Right forelimb (tissue), 1 donor: ENCODE results near the gene LHFPL2.

ENCODE experiments used
- DNase-seq: peaks from one replicate; pipeline ENCODE4 v3.0.0-alpha.2; 2018

The LHFPL2 gene

GRCh38 chr5:78540335-78541085 is 108.1 kb downstream of the LHFPL2 start:
- no peak for DNase-seq

DNA sequence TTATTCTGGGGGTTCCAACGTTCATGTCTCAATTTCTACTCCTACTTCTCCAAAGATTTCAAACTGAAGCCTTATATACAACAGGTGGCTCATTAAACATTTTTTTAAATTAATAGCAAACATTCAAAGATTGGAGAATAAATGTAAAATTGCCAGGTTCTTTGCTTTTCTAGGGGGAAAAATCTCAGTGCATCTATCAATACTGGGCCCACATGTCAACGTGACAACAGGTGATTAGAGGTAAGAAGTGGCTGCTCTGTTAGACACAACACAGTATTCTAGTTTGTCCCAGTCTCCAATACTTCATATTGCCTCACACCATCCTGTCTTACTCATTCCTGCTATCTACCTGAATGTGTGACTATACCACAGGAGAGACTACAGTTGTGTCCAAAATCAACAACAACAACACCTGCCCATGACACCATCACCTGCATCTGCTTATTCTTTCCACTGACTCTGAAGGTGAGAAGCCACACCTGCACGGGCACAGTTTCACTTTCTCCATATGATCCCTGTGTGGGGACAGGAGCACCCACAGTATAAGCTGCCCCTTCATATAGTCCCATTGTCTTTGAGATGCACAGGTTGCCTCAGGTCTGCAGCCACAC is 110.2 kb downstream of the LHFPL2 start:
- no peak for DNase-seq

DNA sequence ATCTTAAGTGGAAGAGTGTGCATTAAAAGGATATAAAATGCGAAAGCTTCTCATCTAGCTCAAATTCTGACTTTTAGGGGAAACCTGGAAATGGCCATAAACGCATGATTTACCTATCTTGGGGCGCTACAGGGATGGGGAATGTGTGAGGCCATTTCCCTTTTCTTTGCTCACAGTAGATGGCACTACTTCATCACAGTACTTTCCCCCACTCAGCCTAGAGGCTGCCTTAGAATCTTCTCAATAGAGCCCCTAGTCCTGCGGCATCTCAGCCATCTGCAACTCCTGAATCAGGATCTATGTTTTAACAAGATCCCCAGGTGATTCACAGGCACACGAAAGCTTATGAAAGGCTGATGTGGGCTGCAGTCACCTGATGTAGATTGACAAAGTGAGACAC is 110.8 kb downstream of the LHFPL2 start:
- DNase-seq = no peak

GRCh38 chr5:78537411-78537810 is 111.2 kb downstream of the LHFPL2 start:
- DNase-seq = no peak

GRCh38 chr5:78536661-78537196 is 111.8 kb downstream of the LHFPL2 start:
- no peak for DNase-seq

DNA sequence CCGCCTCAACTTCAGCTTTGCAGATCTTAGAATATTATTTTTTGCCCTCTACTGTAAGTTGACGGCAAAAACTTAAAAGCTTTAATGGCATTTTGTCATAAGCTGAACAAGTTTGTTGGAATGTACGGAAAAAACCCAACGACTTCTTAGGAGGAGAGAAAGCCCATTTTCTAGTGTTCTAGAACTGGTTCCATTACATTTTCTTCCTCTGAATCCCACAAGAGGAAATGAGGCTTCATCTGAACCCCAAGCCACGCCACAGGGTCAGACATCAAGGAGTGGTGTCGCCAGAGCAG is 113.7 kb downstream of the LHFPL2 start:
- no peak for DNase-seq

- no peak for DNase-seq
These were observed 114.2 kb downstream of the LHFPL2 start for GRCh38 chr5:78534148-78534904.

DNA sequence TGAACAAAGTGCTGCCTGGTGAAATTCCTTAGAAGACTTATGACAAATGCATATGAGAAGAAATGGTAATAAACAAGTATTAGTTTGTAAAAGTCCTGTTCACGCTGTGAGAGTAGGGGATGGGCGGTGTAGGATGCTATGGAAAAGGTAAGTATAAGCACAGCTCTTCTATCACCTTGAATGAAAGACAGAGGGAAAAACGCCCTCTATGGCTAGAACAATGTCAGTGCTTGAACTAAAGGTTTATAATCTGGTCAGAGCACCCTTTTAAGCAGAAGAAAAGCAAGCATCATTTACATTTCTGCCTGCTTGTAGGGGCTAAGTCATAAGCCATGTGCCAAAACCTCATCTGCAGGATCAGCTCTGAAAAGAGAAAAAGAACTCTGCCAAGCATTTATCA is 115.2 kb downstream of the LHFPL2 start:
- DNase-seq = no peak

DNA sequence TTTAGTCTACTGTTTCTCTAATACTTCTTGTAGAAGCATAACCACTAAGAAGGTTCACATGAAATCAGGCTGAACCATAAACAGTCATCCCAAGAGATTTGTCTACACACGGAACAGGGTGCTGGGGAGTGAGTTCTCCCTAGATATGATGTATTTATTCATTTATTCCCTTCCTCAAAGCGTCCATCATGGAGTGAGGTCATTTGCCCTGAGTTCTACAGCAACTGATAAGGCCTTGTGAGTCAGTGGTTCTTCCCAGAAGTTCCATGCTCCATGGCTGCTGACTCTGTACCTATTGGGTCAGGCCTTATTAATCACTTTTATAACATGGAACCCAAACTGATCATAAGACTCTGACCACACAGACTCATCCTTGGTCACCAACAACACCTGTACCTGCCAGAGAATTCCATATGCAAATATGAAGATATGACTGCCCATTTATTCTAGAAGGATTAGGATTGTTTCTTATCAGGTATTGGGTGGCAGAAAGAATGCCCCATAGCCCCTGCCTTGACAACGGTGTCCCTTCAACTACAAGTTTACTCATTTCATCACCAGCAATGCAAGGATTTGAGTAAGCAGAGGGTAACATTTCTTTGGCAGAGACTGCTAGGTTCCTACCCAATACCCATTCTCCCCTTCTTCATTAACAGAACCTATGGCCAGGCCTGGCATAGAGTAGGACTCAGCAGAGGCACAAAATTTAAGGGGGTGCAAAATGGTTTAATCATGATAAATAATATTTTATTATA is 118.1 kb downstream of the LHFPL2 start:
- no peak for DNase-seq

- DNase-seq = no peak
These were observed 120.6 kb downstream of the LHFPL2 start for GRCh38 chr5:78527925-78528324.

GRCh38 chr5:78527054-78527859 is 121.3 kb downstream of the LHFPL2 start:
- DNase-seq = no peak

DNA sequence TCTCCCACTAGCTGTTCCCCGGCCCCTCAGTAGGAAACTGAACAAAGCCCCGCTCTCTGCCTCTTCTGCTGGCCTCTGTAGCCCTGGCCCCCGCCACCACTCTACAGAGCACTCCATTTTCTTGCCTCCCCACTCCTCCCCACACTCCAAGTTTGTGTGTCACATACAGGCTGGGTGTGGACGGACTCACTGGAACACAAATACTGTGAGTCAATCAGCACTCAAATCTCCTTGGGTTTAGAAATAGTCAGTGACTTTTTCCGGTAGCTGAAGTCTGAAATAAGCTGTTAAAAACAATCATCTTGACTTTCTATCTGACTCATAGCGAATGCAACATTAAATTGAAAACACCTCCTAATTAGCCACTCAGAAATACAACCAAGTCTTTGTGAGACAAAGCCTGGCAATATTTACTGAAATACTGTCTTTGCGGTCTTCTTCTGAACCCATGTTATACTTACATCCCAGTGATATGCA is 122.5 kb downstream of the LHFPL2 start:
- DNase-seq = no peak

DNA sequence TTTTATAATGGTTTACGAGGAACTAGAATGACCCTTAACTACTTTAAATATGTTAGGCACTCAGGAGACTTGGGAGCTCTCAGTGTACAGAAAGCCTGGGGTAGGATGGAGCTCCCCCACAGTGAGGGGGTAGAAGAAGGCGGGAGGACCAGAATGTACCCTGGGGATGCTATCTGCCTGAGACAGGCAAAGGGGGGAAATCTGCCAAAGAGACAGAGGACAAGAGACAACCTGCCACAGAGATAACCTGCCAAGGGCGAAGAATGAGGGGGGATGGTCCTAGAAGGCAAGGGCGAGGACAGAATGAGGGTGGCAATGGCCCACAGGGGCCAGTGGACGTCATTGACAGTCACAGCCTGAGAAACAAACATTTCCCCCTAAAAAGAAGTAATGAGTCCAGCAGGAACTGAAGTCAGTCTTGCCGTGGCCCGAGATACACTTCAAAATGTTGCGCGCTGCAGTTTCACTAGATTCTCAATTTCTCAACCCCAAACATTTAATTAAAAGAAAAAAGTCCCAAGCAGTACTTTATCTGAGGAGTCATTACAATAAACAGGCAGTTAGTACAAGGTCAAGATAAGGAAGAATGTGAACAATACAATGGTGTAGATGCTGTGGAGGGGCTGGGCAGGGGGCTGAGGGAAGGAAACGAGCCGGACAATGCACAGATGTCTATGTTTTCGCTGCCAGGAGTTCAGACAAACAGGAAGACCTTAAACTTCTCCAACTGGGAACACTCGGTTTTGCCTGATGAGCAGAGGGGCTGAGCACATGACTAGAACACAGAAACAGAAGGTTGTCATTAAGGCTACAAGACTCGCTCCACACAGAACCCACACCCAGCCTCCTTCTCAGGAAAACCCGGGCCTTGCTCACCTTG is 125.0 kb downstream of the LHFPL2 start:
- DNase-seq = no peak

DNA sequence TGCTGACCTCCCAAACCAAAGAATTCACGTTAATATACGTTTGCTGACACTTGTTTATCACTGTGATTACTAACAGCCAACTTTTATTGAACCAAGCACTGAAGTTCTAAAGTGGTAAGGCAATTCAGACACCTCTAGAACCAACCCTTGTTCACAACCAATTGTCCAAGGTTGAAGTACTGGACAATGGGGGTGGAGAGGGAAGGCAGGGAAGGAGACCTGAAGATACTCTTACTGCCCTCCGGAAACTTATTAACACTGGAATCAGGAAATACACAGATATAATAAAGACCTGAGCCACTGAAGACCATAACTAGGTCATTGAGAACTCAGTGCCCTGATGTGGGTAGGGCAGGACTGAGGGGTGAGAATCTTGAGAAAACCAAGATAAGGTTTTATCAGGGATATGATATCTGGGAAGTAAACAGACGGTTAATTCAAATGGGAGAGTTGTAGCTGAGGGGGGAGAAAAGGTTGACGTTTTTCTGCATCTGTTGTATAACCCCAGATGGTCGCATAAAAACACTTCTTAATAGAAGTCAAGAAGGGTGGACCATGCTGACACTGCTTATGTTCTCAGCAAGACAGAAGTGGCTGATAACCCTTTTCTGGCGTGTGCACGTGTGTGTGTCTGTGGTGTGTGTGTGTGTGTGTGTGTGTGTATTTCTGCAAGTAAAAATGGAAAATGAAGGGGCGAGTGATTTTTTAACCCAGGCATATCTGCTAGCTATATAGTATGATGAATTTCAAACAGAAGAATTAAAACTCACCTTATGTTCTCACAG is 125.9 kb downstream of the LHFPL2 start:
- no peak for DNase-seq

DNA sequence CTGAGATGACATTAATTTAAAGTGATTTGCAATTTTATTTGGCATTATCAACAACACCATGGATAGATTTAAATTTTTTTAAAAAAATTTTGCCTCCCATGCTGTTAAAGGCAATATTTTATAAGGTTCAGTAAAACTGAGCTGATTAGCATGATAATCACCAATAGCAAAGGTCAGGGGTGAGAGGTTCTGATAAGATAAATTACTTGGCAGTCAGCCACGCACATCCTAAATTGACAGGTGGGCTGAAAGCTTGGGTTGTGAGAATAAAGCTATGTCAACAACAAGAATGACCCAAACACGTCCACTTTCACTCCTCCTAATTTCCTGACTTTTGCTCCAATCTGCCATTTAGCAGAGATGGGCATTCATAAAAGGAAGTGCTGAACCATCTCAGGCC is 127.1 kb downstream of the LHFPL2 start:
- no peak for DNase-seq

DNA sequence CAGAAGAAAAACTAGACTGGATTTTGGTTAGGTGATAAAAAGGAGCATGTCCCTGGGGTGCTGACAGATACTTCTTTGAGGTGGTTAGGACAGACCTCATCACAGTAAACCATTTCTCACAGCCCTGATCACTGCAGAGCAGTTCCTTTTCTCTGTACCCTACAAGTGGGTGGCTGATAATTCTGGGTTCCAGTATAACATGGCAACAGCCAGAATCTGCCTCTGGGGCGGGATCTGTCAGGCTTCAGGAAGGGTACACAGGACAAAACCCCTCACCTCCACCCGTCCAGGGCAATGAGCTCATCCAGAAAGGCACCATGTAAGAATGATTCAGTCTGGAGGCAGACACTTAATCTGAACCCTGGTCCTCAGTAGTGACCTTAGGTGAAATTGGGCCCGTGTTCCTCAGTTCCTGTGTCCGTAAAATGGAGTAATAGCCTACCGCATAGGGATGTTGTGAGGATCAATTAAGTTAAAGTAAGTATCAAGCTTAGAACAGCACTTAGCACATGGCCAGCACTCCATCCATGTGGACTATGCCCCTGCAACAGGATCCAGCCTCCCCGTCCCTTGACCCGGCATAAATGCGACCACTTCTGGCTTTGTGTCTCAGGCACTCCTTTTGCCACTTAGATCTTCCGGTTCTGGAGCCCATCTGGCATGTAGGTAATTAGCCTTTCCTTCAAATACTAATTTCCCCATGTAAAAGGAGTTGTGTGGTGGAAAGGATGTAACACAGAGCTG is 129.2 kb downstream of the LHFPL2 start:
- DNase-seq = no peak

- no peak for DNase-seq
These were observed 130.0 kb downstream of the LHFPL2 start for GRCh38 chr5:78518365-78519197.

DNA sequence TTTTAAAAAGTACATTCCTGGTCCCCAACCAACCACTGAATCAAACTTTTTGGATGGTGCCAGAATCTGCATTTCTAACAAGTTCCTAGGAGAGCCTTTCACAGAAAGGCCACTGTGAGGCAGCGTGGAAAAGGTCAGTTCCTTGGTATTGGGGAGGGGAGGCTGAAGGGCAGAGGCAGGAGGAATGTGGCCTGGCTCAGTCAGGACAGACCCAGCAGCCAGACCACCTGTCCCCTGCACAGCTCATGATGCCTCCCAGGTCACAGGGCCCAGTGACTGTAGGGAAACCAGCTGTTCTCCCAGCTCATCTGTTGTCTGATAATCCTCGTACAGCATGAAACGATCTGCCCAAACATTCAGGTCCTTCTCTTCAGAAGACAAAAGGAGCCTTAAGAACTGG is 132.9 kb downstream of the LHFPL2 start:
- no peak for DNase-seq
